Measurements from ENCODE around the gene GPC5. TPM values are rescaled to one million over a fixed set of nuclear protein-coding genes. Genes with fewer than 3 reads are reported as not detected.

The GPC5 gene
- total and polyA plus RNA-seq, 2 of the 8 experiments (the other 6 are each of a cell fraction or from before 2014, with no cell fraction given), result 0.20 to 0.39 TPM

GRCh38 chr13:91580749-91581148, 182.3 kb downstream of the GPC5 start:
- H3K23me2 ChIP-seq (ENCODE audit: low read depth, low read length), result no peaks in the 10 kb centered on the region
- H3K14ac ChIP-seq (ENCODE audit: insufficient read length), result no peak overlapping the region
- H3K9ac ChIP-seq (replicated peaks in 1 of 4; ENCODE audit: extremely low read depth in 1 of 4, low read depth in 3 of 4, low read length in 3 of 4), result no peak overlapping the region
- WGBS, 2 experiments (ENCODE audit: extremely low coverage in 1 of 2, insufficient coverage in 1 of 2, insufficient read length in 1 of 2, insufficient replicate concordance in 2 of 2, low coverage in 1 of 2, low lambda C conversion rate in 2 of 2, missing lambda C conversion rate in 1 of 2), result 96% methylated on average over 2 of the region's 2 CpGs; no CpG with 5 or more reads in 1 of the 2 experiments
- H3K79me2 ChIP-seq (ENCODE audit: control insufficient read depth in 1 of 2, insufficient read depth in 2 of 2, low read length in 2 of 2), result no peaks in the 10 kb centered on the region
- H3K4ac ChIP-seq (replicated peaks; ENCODE audit: insufficient read length, low read depth, low read length), result no peak overlapping the region
- no peak overlapping the region for H2AFZ ChIP-seq (ENCODE audit: low read length)
- no peak overlapping the region for H2BK120ac ChIP-seq (replicated peaks; ENCODE audit: low read depth, low read length)
- no peaks in the 10 kb centered on the region for H3K27me3 ChIP-seq (replicated peaks in 1 of 4; ENCODE audit: control insufficient read depth in 3 of 4, extremely low read depth in 1 of 4, insufficient read depth in 3 of 4, low read length in 3 of 4)
- H3K4me1 ChIP-seq (replicated peaks in 1 of 4; ENCODE audit: control insufficient read depth in 3 of 4, insufficient read depth in 4 of 4, low read length in 3 of 4), result no peaks in the 10 kb centered on the region
- POLR2A ChIA-PET (ENCODE audit: partially characterized antibody), result no interaction called here
- H4K20me1 ChIP-seq (replicated peaks in 1 of 2; ENCODE audit: control insufficient read depth in 1 of 2, insufficient read depth in 2 of 2, low read length in 2 of 2), result no peaks in the 10 kb centered on the region
- H3K18ac ChIP-seq (ENCODE audit: extremely low read depth, low read length), result no peak overlapping the region
- no peak overlapping the region for H2BK5ac ChIP-seq (ENCODE audit: low read depth, low read length)
- FAIRE-seq (no peak), DNase-seq (ENCODE audit: low read depth in 1 of 2, low spot score in 2 of 2) (no peak)
- H3K4me2 ChIP-seq (ENCODE audit: insufficient read depth in 1 of 2, low read depth in 2 of 2, low read length in 2 of 2), result no peak overlapping the region
- CTCF ChIA-PET (ENCODE audit: partially characterized antibody), result interaction anchor here (0.8 to 1.3 kb wide), 2 partner anchors 97 to 191 kb away, joined by 3 read pairs; no protein-coding TSS in a partner anchor
- no peak overlapping the region for H3K4me3 ChIP-seq (ENCODE audit: extremely low read depth in 1 of 4, insufficient read depth in 2 of 4, low read depth in 3 of 4, low read length in 4 of 4)
- no peaks in the 10 kb centered on the region for H3K79me1 ChIP-seq (ENCODE audit: low read depth, low read length)
- no peak overlapping the region for H2BK12ac ChIP-seq (ENCODE audit: low read depth, low read length)
- no peak overlapping the region for H3K27ac ChIP-seq (ENCODE audit: low read depth, low read length)
- no peaks in the 10 kb centered on the region for H3K9me3 ChIP-seq (ENCODE audit: insufficient read depth in 2 of 2, low read depth in 1 of 2, low read length in 1 of 2)
- no peak overlapping the region for H2AK5ac ChIP-seq (ENCODE audit: low read depth, low read length)
- no peak overlapping the region for H3K23ac ChIP-seq (ENCODE audit: insufficient read length)
- H3K56ac ChIP-seq (replicated peaks; ENCODE audit: insufficient read length, low read depth, low read length), result no peak overlapping the region
- no peak overlapping the region for H4K8ac ChIP-seq (ENCODE audit: extremely low read depth, insufficient read depth, low read length)
- H4K91ac ChIP-seq (replicated peaks; ENCODE audit: insufficient read length, low read length), result no peak overlapping the region
- H4K5ac ChIP-seq (ENCODE audit: insufficient read length, low read depth, low read length), result no peak overlapping the region
- H2BK20ac ChIP-seq (ENCODE audit: low read length), result no peak overlapping the region
- no peak overlapping the region for H2BK15ac ChIP-seq (ENCODE audit: low read length)
- no peaks in the 10 kb centered on the region for H3K36me3 ChIP-seq (ENCODE audit: control insufficient read depth in 2 of 4, insufficient read depth in 4 of 4, low read length in 3 of 4)
- TF ChIP-seq, protein P1, sequence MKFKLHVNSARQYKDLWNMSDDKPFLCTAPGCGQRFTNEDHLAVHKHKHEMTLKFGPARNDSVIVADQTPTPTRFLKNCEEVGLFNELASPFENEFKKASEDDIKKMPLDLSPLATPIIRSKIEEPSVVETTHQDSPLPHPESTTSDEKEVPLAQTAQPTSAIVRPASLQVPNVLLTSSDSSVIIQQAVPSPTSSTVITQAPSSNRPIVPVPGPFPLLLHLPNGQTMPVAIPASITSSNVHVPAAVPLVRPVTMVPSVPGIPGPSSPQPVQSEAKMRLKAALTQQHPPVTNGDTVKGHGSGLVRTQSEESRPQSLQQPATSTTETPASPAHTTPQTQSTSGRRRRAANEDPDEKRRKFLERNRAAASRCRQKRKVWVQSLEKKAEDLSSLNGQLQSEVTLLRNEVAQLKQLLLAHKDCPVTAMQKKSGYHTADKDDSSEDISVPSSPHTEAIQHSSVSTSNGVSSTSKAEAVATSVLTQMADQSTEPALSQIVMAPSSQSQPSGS (IDR thresholded peaks at IDR 0.05; ENCODE audit: low read length), result no peak
- no peak for TF ChIP-seq CHD1 (IDR thresholded peaks at IDR 0.05; ENCODE audit: low read depth, low read length)
- TF ChIP-seq KDM4A (IDR thresholded peaks at IDR 0.05; ENCODE audit: low read depth, low read length, severe bottlenecking), result no peak
- TF ChIP-seq, protein P2, sequence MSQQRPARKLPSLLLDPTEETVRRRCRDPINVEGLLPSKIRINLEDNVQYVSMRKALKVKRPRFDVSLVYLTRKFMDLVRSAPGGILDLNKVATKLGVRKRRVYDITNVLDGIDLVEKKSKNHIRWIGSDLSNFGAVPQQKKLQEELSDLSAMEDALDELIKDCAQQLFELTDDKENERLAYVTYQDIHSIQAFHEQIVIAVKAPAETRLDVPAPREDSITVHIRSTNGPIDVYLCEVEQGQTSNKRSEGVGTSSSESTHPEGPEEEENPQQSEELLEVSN (IDR thresholded peaks at IDR 0.05), result no peak
- TF ChIP-seq HDAC2 (IDR thresholded peaks at IDR 0.05; ENCODE audit: borderline replicate concordance in 1 of 2, low read depth in 2 of 2, low read length in 2 of 2), result no peak
- no peak for TF ChIP-seq CTBP2 (IDR thresholded peaks at IDR 0.05; ENCODE audit: borderline replicate concordance, insufficient read depth, insufficient read length, low read length)
- no peak for TF ChIP-seq MAFK (IDR thresholded peaks at IDR 0.05; ENCODE audit: low read depth, low read length)
- no peak for TF ChIP-seq CBX8 (IDR thresholded peaks at IDR 0.05; ENCODE audit: borderline replicate concordance, low read depth, low read length)
- no peak for TF ChIP-seq KDM5A (IDR thresholded peaks at IDR 0.05; ENCODE audit: low read length)
- no peak for TF ChIP-seq TAF1 (IDR thresholded peaks at IDR 0.05; ENCODE audit: low read depth, low read length)
- TF ChIP-seq RAD21 (IDR thresholded peaks at IDR 0.05 in 1 of 2, conservative IDR thresholded peaks at IDR 0.05 in 1 of 2; ENCODE audit: low read depth in 2 of 2, low read length in 2 of 2), result no peak

All from H1 (cell line).